ENCODE results near the gene OCA2. TPM values are rescaled to one million over a fixed set of nuclear protein-coding genes. Genes with fewer than 3 reads are reported as not detected.
"Not testable (repeated sequence)": the region's sequence is repeated elsewhere in the genome, so short reads cannot be mapped to it uniquely, and the experiment has no call there.

OCA2 gene
- total RNA-seq, 1 donor from 2014 or later = not detected

DNA sequence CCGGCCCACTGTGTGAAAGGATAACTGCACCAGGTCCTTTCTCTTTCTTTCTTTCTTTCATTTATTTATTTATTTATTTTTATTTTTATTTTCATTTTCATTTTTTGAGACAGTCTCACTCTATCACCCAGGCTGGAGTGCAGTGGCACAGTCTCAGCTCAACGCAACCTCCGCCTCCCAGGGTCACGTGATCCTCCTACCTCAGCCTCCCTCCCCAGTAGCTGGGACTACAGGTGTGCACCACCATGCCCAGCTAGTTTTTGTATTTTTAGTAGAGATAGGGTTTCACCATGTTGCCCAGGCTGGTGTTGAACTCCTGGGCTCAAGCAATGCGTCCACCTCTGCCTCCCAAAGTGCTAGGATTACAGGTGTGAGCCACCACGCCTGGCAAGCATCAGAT lies 146.5 kb downstream of the OCA2 start:
- not testable (repeated sequence) for DNase-seq (ENCODE audit: low read depth in 2 of 2)

DNA sequence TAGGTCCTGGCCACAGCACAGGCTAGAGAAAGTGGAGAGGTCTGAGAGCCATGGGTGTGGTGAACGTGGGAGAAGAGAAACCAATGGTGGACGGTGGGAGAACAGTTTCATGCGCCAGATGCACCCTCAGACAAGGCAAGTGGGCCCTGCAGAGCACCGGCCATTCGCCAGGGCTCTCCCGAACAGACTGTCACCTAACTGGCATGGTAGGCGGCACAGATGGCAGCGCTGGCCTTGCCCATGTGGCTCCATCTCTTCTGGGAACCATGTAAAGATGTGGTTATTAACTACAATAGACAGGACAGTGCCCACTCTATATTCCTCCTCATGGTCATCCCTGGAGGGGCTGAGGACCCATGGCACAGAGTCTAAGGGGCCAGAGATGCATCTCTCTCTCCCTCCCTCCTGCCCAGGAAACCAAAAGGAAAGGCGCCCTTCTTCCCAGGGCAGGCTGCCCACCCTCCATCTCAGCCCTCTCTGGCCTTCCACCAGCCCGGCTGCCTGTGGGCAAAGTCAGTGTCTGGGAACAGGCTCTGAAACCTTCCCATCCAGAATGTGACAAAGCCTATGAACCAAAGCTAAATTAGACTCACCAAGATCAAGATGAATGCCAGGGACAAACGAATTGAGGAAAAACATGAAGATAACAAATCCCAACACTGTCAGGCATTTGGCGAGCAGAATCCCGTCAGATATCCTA lies 147.8 kb downstream of the OCA2 start:
- DNase-seq (ENCODE audit: low read depth in 2 of 2) = no peak

DNA sequence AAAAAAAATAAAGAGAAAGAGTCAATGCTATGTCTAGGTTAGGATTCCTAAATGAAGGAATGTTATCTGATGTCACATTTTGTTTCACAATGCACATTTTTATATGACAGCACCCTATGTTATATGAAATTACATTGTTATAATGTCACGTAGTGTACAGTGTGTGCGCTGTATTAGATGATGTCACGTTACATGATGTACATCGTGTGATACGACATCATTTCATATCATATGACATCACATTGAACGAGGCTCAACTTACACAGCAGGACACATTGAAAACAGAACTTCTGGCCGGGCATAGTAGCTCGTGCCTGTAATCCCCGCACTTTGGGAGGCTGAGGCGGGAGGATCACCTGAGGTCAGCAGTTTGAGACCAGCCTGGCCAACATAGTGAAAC lies 150.0 kb downstream of the OCA2 start:
- DNase-seq (ENCODE audit: low read depth in 2 of 2) = no peak

DNA sequence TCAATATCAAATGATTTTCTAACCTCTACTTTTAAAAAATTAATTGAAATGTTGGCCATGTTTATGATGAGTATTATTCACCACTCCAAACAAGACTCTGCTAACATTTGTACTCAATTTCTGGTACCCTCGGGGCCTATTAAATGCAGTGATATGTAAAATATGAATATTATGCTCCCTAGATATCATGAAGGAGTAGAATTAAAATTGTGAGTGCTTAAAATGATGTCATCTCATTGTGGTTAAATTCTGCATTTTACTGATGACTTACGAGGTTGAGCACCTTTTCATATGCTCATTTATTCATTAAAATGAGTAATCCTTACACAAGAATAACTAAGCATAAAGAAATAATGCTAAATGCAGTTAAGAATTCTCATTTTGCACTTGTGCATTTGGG lies 159.9 kb downstream of the OCA2 start:
- DNase-seq (ENCODE audit: low read depth in 2 of 2) = no peak

DNA sequence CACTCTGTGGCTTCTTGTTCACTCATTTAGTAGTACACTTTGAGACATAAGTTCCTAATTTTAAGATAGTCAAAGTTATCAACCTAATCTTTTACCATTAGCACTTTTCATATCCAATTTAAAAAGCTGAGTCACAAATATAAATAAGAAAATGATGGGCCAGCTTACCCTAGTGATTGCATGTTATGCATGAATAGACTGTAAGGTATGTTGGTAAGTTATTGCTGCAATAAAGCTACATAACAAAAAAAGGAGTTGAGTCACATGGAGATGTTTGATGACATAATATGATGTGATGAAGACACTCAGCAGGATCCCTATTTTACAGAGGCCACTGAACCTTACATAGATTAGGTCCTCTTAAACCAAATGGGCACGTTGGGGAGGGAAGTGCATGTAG lies 161.3 kb downstream of the OCA2 start:
- no peak for DNase-seq (ENCODE audit: low read depth in 2 of 2)

DNA sequence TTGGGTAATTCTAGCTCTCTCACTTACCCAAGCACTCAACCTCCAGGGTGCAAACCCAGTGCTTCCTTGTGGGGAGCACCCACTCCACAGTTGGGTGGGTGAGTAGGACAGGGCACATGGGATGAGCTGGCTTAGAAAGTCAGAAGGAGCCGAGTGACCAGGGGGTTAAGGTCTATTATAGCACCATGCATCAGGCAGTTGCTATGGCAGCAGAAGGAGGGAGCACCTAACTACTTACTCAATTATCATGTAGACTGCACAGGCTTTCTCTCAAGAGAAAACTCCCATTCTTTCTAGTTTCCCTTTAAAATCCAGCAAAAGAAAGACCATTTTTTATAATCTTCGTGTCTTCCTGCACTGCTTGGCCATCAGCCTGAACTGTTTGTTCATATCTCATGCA lies 163.0 kb downstream of the OCA2 start:
- no peak for DNase-seq (ENCODE audit: low read depth in 2 of 2)

DNA sequence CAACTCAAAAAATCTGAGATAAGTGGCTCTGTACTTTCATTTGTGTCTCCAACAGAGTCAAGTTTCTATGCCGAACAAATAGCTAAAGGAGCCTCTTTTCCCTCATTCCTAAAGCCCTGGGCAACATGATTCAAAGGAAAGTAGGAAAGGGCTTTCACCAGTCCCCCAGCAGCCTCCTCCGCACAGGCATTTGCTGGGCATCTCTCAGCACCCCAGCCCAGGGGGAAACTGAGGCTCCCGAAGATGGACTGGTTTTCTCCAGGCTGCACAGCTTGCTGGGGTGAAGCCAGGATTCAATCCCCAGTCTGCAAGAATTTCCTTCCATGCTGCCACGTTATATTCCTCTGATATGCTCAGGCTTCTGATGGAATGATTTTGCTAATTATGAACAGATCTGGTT lies 163.8 kb downstream of the OCA2 start:
- no peak for DNase-seq (ENCODE audit: low read depth in 2 of 2)

DNA sequence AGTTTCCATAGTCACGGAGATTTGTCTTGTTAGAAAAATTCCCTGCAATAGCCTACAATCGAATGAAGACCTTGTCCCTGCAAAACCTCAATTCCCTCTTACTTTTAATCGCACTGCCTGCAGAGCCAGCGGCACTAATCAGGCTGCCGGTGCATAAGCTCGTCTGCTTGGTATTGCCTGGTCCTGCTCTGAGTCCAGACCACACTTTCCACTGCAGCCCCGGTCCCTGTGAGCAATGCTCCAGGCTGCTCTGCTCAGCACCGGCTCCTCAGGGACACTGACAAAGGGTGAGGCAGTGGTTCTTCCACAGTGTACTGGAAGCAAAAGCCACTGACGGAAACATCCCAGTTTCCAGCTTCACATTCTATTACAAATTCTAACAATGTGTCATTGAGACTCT lies 164.3 kb downstream of the OCA2 start:
- DNase-seq (ENCODE audit: low read depth in 2 of 2) = no peak

DNA sequence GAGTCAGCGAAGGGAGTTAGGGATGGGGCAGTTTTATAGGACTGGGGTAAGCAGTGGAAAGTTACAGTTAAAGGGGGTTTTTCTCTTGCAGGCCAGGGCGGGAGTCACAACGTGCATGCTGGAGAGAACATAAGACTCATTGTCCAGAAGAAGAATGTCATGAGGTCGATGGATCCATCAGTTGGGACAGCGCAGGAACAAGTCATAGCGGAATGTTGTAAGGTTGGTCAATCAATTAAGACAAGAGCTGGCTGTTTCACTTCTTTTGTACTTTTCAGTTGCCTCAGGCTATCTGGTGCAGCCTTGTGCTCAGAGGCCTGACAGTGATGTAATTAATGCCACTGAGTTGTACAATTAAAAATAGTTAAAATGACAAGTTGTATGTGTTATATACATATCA lies 165.6 kb downstream of the OCA2 start:
- DNase-seq (ENCODE audit: low read depth in 2 of 2) = no peak

DNA sequence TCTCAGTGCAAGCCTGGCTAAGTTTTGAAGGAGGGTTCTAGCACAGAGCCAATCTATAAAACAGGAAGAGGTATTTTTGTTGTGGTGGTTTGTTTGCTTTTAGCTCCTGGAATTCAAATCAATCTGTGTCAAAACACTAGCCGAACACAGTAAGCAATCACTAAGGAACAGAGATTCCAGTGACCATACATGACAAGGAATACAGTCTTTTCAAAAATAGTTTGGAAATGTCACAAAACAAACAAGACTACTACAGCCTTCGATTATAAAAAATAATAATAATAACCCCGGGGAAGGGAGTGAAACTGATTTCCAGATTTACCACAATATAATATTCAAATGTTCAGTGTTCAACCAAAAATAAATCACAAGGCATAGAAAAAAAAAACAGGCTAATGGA lies 166.5 kb downstream of the OCA2 start:
- DNase-seq (ENCODE audit: low read depth in 2 of 2) = no peak

DNA sequence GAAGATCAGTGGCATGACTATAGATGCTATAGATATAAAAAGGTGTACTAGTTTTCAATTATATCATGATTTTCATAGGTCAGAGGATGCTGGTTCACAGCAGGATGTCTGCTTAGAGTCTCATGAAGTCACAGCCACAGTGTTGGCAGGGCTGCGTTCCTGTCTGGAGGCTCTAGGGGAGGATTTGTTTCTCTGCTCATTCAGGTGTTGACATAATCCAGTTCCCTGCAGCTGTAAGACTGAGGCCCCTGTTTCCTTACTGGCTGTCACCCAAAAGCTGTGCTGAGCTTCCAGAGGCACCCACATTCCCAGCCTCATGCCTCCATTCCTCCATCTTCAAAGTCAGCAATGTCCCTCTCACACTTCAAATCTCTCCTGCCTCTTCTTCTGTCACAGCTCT lies 170.7 kb downstream of the OCA2 start:
- DNase-seq (ENCODE audit: low read depth in 2 of 2) = no peak

DNA sequence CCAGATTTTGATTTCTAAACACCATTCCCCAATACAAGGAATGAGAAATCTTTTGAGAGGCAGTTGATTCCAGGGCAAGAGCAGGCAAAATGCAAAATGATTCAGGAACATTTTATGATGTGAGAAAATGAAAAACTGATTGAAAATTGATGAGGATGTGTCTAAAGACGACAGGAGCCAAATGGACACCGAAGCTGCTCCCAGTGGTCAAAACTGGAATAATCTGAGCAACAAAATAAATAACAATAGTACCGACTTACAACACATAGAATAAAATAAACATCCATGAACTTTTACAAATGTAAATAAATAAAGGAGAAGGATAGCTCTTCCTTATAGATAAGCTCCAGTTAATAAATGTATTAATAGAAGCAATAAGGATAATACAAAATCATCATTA lies 186.8 kb downstream of the OCA2 start:
- DNase-seq (ENCODE audit: low read depth in 2 of 2) = no peak

DNA sequence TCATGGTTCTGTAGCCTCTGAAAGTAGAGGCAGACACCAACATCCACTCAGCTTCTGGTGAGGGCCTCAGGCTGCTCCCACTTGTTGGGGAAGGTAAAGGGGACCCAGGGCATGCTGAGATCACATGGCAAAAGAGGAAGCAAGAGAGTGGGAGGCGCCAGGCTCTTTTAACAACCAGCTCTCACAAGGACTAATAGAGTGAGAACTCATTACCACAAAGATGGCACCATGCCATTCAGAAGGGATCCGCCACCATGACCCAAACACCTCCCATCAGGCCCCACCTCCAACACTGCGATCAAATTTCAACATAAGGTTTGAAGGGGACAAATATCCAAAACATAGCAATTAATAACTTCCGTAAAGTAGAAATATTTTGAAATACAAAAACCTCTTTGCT lies 192.3 kb downstream of the OCA2 start:
- no peak for DNase-seq (ENCODE audit: low read depth in 2 of 2)

DNA sequence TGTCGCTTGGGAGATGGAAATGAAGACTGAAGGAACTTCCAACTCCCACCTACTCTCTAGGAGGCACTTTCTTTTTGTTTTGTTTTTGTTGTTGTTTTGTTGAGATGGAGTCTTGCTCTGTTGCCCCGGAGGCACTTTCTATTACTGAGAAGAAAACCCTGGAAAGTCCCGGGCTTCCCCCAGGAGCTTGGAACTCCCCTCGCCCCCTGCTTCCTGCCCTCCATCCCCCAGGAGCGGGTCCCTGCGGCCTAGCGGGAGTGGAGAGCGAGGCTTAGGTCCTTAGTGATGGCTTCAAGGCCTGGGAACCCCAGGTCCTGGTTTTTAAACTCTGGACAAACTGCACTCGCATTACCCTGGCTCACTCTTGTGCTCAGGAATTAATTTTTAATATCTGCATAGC lies 195.7 kb downstream of the OCA2 start:
- no peak for DNase-seq (ENCODE audit: low read depth in 2 of 2)

DNA sequence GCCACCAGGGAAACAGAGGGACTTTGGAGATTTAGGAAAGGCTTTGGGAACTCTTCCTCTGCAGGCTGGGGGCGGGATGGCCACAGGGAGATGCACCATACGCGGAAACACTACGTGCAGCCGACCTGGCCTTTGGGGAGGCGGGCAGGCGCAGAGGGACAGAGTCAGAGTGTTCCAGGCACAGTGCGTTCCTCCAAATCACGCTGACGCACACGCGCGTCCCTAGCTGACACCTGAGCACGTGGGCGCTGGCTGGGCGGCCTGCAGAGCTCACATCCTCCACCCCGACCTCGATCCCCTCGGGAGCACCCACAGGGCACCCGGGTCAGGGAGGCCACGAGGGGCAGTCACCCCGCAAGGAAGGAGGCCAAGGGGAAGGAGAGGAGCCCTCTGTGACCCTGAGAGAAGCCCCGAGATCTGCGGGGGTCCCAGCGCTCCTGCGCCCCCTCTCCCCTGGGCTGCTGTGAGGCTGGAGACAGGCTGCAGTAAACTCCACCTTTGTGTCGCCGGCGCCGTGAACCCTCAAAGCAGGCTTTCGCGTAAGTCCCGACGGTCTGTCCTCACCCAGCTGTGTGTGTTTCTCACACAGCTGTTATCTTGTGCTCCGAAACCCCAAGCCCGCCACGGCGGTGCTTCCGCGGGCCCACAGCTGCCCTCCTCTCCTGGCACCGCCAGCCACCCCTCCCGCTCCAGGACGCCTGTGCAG lies 196.3 kb downstream of the OCA2 start:
- DNase-seq (ENCODE audit: low read depth in 2 of 2) = no peak

DNA sequence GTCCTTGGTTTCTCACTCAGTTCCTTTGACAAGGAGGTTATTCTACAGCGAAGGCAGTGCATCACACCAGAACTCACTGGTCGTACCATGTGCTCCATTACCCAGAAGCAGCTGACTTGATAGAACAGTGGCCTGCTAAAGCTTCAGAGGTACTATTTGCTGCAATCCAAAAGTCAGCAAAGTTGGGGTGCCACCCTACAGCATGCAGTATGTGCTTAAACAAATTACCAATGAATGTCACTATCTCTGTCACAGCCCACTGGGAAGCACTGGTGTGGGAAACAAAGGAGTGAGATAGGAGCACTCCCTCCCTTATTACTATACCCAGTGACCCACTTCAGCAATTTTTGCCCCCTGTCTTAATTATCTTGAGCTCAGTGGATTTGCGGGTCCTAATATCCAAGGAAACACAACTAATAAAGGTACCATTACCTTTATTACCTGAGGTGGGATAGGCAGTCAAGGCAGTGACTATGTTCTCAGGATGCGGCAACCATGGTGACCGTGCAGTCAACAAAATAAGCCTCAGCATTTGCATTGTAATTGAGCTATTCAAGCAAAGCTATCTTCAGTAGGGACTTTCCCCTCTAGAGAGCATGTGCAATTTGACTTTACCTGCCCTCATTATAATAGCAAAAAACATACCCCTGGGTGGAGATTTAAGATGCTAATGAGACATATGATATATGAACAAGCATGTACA lies 199.4 kb downstream of the OCA2 start:
- no peak for DNase-seq (ENCODE audit: low read depth in 2 of 2)

DNA sequence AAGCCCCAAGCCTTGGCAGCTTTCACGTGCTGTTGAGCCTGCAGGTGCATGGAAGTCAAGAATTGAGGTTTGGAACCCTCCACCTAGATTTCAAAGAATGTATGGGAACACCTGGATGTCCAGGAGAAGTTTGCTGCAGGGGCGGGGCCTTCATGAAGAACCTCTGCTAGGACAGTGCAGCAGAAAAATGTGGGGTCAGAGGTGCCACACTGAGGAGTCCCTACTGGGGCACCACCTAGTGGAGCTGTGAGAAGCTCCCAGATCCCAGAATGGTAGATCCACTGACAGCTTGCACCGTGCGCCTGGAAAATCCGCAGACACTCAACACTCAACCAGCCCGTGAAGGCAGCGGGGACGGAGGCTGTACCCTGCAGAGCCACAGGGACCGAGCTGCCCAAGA lies 201.6 kb downstream of the OCA2 start:
- DNase-seq (ENCODE audit: low read depth in 2 of 2) = no peak

DNA sequence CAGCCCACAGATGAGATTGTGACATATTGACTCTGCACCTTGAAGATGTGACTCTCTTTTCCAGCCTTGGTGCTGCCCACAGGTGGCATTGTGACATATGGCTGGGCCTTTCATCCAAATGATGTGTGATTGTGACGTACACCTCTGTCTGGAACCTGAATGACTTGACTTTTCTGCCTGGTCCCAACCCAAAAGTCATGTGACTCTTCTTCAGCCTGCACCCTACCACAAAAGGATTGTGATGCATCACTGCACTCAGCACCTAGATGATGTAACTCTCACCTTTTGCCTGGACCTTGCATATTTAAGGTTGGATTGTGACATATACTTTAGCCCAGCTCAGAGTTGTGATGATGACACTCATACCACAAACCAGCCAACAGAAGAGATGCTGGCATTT lies 204.5 kb downstream of the OCA2 start:
- DNase-seq (ENCODE audit: low read depth in 2 of 2) = no peak

DNA sequence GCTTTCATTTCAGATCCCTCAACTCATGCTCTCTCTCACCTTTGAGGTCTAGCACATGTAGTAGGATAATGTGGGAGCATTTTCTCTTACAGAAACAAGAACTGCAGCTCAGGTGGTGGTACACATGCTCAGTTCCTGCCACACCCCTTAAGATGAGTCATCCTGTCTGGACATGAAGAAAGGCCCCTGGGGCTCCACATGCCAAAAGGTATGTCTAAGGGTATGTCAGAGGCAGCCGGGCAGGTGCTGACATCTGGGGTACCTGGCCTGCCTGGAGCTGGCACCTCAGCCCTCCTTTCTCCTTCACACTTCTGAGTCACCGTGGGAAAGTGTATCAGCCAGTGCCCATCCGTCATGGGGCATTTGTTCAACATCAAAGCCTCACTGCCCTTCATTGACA lies 209.9 kb downstream of the OCA2 start:
- no peak for DNase-seq (ENCODE audit: low read depth in 2 of 2)

DNA sequence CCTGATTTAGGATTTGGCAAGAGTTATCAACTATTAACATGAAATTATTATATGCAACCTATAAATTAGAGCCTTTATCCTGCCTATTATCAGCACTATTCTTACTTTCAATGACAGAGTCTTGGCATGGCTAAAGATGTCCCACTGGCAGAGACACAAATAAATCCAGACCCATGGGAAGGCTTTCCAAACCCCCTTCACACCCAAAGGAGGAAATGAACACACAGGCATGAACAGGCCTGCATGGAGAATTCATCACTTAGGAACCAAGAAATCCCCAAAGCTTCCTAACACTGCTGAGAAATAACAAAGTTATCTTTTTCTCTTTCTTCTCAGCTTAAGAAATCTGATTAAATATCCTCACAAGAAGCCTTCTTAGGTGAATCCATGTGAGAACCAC lies 213.9 kb downstream of the OCA2 start:
- no peak for DNase-seq (ENCODE audit: low read depth in 2 of 2)

DNA sequence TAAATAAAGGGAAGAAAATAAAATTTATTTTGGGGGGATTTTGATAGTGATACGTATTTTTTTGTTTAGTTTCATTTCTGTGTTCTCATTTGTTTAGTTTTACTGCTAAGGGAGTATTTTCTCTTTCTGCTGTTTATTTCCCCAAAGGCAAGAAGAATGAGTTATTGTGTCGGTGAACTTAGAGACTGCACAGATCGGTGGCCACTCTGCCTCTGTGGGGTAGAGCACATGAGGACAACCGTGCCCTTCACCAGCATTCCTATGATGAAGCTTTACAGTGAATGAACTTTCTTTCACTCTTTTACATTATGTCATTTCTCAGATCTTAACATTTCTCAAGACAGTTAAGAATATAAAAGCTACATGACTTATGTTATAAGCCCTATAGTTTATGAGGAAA lies 214.4 kb downstream of the OCA2 start:
- DNase-seq (ENCODE audit: low read depth in 2 of 2) = no peak

DNA sequence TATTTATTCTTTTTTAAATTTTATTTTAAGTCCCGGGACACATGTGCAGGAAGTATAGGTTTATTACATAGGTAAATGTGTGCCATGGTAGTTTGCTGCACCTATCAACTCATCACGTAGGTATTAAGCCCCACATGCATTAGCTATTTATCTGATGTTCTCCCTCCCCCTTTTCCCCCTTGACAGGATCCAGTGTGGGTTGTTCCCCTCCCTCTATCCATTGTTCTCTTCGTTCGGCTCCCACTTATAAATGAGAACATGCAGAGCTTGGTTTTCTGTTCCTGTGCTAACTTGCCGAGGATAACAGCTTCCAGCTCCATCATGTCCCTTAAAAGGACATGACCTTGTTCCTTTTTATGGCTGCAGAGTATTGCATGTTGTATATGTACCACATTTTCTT lies 220.3 kb downstream of the OCA2 start:
- DNase-seq (ENCODE audit: low read depth in 2 of 2) = no peak

DNA sequence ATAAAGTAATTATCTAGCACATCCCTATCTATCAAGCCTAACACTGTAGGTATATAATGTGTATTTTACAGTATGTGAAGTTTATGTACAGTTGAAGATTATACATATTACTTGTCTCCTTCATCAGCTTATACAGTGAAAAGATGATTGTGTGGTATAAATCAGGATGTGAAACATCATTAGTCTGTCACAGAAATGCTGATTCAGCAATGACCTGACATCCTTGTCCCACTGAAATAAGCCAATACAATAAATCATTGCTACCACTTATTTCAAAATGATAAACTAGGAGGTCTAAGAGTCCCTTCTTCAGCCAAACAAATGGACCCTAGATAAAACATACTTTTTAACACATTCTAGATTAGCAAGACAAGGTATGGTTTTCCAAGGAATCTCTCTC lies 225.3 kb downstream of the OCA2 start:
- no peak for DNase-seq (ENCODE audit: low read depth in 2 of 2)
